HG02623 (cell line): Measurements from ENCODE around the gene CHST15.

Experiments used
- ATAC-seq: cut with Tn5 transposase; IDR thresholded peaks from one replicate; pipeline ENCODE4 v1.9.1; 2021; ENCODE audit warnings: moderate library complexity; ENCODE audit not compliant: unreplicated experiment

The CHST15 gene

DNA sequence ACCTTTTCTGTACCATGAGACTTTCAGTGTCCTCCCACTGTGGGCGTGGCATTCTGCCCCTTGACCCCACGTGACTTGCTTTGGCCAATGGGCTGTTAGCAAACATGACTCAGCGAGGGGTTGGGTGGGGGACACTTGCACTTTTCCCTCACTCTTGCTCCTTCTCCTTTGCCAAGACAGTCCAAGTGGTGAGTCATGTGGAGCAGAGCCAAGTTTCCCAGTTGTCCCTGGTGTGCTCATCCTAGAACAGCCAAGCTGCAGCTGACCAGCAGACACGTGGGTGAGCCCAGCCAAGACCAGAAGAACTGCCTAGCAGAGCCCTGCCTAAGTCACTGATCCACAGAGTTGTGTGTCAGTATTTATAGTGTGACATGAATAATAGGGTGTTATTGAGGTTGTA, 119.0 kb downstream of the CHST15 start:
- no peak for ATAC-seq

DNA sequence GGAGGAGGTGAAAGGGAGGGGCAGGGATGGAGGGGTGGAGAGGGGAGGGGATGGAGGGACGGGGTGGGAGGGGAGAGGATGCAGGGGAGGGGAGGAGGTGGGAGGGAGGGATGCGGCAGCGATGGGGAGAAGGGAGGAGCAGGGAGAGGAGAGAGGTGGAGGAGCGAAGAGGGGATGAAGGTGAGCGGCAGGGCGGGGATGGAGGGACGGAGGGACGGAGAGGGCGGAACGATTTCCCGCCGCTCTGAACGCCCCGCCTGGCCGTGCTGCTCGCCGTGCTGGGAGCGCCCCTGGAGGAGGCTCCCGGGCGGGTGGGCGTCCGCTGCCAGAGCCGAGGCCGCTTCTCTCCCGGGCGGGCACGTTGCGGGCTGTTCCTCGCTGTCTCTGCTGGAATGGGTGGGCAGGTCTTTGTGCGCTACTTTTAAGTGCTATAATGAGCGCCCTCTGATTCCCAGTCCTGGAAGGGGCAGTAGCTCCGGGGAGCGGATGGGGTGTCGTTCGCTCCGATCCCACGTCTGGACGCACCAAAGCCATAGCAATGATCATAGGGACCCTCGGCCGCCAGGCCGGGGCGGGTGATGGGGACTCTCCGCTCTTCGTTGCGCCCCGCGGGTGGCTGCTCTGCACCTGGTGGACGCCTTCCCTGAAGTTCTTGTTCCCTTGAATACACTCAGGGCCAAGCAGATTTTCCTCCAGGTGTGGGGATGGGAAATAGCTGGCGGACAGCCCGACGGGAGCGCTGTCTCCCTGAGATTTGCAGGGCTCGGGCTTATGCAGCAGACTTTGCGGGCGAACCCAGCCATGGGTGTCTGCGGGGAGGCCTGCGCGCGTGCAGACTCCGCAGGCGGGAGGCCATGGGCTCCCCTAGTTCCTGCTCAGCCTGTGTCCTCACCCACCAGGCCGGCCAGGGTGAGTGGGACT, 120.7 kb downstream of the CHST15 start:
- ATAC-seq, result no peak

GRCh38 chr10:123970927-123971286, 122.5 kb downstream of the CHST15 start:
- ATAC-seq, result no peak

DNA sequence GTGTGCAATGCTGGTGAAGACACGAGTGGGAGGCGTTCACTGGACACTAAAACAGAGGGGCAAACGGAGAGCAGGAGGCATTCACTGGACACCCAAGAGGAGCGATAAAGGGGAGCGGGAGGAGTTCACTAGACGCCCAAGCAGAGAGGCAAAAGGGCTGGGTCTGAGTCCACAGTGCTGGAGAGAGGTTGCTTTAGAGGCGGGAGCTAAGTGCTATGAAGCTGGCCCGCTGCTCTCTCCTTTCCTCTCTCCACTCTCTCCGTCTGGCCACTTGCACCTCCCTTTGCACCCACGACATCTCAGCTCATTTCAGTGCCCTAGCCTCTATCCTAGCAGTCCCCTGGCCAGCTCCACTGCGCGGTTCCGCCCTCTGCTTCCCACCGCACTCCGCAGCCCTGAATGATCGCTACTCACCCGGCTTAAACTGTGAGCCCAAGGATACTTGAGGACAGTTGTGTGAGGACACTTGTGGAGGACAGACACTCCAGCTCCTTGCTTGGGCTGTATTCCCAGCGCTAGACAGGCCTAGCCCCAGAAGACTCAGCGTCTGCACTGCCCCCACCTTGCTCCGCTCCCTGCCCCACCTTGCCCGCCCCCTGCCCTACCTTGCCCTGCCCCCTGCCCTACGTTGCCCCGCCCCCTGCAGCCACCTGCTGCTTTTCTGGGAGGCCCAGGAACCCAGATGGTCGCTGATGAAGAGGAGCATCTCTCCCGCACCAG, 123.0 kb downstream of the CHST15 start:
- ATAC-seq, result no peak

DNA sequence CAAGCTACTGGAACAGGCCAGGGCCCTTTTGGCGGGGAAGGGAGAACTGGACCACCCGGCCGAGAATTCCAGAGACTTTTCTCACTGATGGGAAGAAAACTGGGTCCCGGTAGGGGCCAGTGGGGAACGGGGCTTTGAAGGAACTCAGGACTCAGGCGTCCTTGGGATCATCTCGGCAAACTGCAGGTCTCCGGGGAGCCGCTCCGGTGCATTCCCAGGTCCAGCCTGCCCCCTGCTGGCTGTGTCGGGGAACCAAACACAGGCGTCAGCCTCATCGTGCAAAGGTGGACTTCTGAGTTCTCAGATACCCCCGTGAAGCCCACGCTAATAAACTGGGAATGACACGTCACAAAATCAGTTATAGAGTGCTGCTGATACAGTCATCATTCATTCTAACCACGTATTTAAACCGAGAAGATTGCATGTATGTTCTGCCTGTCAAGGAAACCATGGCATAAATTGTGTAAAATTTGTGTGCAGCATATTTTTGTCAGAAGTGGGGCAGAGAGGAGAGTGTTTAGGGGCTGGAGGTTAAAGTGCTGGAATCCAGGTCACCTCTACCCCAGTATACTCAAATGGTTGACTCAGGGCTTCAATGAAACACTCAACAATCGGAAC, 125.7 kb downstream of the CHST15 start:
- ATAC-seq, result no peak

DNA sequence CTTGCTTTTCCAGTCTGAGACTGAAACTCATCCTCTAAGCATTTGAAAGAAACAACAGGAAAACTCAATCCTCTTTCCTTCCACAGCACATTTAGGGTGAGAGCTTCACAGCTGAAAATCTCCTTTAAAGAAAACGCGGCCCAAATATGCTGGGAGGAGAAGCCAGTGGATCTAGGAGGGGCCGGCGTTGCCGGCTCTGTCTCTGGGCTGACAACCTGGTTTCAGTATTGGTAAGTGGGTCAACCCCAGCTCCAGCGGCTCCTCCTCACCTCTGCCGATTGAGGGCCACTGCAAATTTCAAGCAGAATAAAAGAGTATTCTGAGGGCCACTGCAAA, 126.5 kb downstream of the CHST15 start:
- ATAC-seq, result no peak

DNA sequence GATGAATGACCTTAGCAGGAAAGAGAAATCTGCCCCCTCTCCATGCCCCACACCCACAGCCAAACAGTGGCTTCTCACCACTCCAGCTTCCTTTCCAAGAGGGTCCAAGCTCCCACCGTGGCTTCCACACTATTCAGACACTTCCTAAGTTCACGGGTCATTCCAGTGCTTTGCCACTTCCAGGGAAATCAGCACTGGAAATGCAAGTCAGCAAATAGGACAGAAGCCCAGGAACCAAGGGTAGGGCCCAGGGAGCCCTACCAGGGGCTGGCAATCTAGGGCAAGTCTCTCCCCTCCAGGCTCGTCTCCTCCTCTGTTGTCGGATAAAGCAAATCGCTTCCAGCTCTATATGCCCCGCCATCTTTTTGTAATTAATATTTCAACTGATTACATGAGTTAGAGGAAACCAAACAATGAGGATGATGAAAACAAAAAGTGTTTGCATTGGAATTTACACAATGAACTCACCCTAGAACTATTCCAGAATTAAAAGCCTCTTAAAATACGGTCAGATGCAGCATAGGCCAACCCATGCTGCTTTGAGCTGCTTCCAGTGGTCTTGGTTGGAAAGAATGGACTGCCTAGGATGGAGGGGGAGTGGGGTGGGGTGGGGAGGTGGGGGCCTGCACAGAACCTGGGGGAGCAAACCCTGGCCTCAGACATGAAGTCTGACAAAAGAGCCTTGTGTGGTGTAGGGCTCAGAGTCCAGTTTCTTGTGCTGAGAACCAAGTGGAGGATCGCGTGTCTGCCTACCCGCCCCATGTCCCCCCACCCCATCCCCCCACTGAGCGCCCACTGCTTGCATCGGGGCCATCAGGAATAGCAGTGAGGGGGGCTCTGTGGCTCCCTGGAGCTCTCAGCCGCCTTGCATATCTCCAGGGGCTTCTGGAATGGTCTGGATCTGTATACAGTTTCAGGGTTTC, 127.2 kb downstream of the CHST15 start:
- no peak for ATAC-seq

GRCh38 chr10:123964953-123965352, 128.4 kb downstream of the CHST15 start:
- ATAC-seq, result no peak

- ATAC-seq, result no peak
Observed at GRCh38 chr10:123962756-123963530, 130.5 kb downstream of the CHST15 start.

GRCh38 chr10:123958241-123958640, 135.2 kb downstream of the CHST15 start:
- no peak for ATAC-seq
